Muscle layer of duodenum (tissue), 2 donors: ENCODE data around the gene PIGT.
A peak's percentile ranks its signal among the peaks of the same experiment; 100 is the strongest.

Source experiments
- H3K27ac ChIP-seq: one replicate; pipeline ENCODE4 v1.7.0; 2013; ENCODE audit warnings: mild to moderate bottlenecking, low read length
- H3K27me3 ChIP-seq: one replicate; pipeline ENCODE4 v1.7.0; 2013; ENCODE audit warnings: low read depth, mild to moderate bottlenecking, control low read depth, low read length
- H3K36me3 ChIP-seq, 2 donors: one replicate each; pipeline ENCODE4 v1.7.0; 2013; ENCODE audit warnings: low read length in 2 of 2, control low read depth in 1 of 2, mild to moderate bottlenecking in 1 of 2; ENCODE audit not compliant: insufficient read depth in 2 of 2, control insufficient read depth in 1 of 2
- H3K4me1 ChIP-seq, 2 donors: one replicate each; pipeline ENCODE4 v1.7.0; 2013; ENCODE audit warnings: low read length in 2 of 2, mild to moderate bottlenecking in 2 of 2, control low read depth in 1 of 2, moderate library complexity in 1 of 2; ENCODE audit not compliant: insufficient read depth in 2 of 2, control insufficient read depth in 1 of 2
- H3K4me3 ChIP-seq, 2 donors: one replicate each; pipeline ENCODE4 v1.7.0; 2013; ENCODE audit warnings: low read length in 2 of 2, low read depth in 1 of 2, mild to moderate bottlenecking in 1 of 2
- H3K9me3 ChIP-seq, 2 donors: one replicate each; pipeline ENCODE4 v1.7.0; 2013; ENCODE audit warnings: low read length in 2 of 2, control low read depth in 1 of 2, mild to moderate bottlenecking in 1 of 2; ENCODE audit not compliant: control insufficient read depth in 1 of 2
- donor health status: healthy.

Gene PIGT

GRCh38 chr20:45433316-45433715 lies 17.4 kb downstream of the PIGT start:
- H3K4me3 ChIP-seq: no peak overlapping the region
- H3K36me3 ChIP-seq: no peaks in the 10 kb centered on the region
- no peak overlapping the region for H3K27ac ChIP-seq
- no peaks in the 10 kb centered on the region for H3K9me3 ChIP-seq
- H3K4me1 ChIP-seq: peaks cover 0 to 3% of the 10 kb centered on the region in 2 donors
- H3K27me3 ChIP-seq: no peaks in the 10 kb centered on the region

- Histone ChIP-seq H3K4me1 (peaks cover 0 to 3% of the 10 kb centered on the region in 2 donors), H3K27me3 (no peaks in the 10 kb centered on the region), H3K9me3 (no peaks in the 10 kb centered on the region), H3K36me3 (no peaks in the 10 kb centered on the region), H3K4me3 (no peak overlapping the region), H3K27ac (no peak overlapping the region)
Observed at GRCh38 chr20:45433976-45434375, 18.0 kb downstream of the PIGT start.

- no peaks in the 10 kb centered on the region for H3K9me3 ChIP-seq
- no peaks in the 10 kb centered on the region for H3K27me3 ChIP-seq
- H3K4me3 ChIP-seq: peak overlapping the region; percentile 63 to 77
- H3K27ac ChIP-seq: peak overlapping the region; percentile 13
- no peaks in the 10 kb centered on the region for H3K36me3 ChIP-seq
- peaks cover 0 to 3% of the 10 kb centered on the region in 2 donors for H3K4me1 ChIP-seq
Observed at GRCh38 chr20:45436732-45437485, 21.0 kb downstream of the PIGT start.

- Histone ChIP-seq H3K4me1 (peaks cover 0 to 3% of the 10 kb centered on the region in 2 donors), H3K36me3 (no peaks in the 10 kb centered on the region), H3K27ac (no peak overlapping the region)
Observed at GRCh38 chr20:45440424-45440823, 24.5 kb downstream of the PIGT start.

GRCh38 chr20:45440891-45441685 lies 25.1 kb downstream of the PIGT start:
- H3K36me3 ChIP-seq: no peaks in the 10 kb centered on the region
- no peak overlapping the region for H3K27ac ChIP-seq

More at GRCh38 chr20:45440424-45440823, 24.5 kb downstream of the PIGT start:
- Histone ChIP-seq H3K4me3 (no peak overlapping the region), H3K27me3 (no peaks in the 10 kb centered on the region), H3K9me3 (no peaks in the 10 kb centered on the region)

GRCh38 chr20:45441746-45442145 lies 25.8 kb downstream of the PIGT start:
- Histone ChIP-seq H3K36me3 (no peaks in the 10 kb centered on the region), H3K4me3 (no peak overlapping the region), H3K4me1 (no peaks in the 10 kb centered on the region), H3K27me3 (no peaks in the 10 kb centered on the region), H3K27ac (no peak overlapping the region), H3K9me3 (no peaks in the 10 kb centered on the region)

More at GRCh38 chr20:45440891-45441685, 25.1 kb downstream of the PIGT start:
- Histone ChIP-seq H3K4me3 (no peak overlapping the region), H3K9me3 (no peaks in the 10 kb centered on the region), H3K27me3 (no peaks in the 10 kb centered on the region), H3K4me1 (peaks cover 0 to 3% of the 10 kb centered on the region in 2 donors)

- H3K27ac ChIP-seq: no peak overlapping the region
- H3K36me3 ChIP-seq: no peaks in the 10 kb centered on the region
- no peaks in the 10 kb centered on the region for H3K4me1 ChIP-seq
- no peak overlapping the region for H3K4me3 ChIP-seq
- H3K9me3 ChIP-seq: no peaks in the 10 kb centered on the region
- no peaks in the 10 kb centered on the region for H3K27me3 ChIP-seq
Observed at GRCh38 chr20:45444050-45444449, 28.1 kb downstream of the PIGT start.

GRCh38 chr20:45445805-45446562 lies 30.0 kb downstream of the PIGT start:
- Histone ChIP-seq H3K4me3 (peak overlapping the region; percentile 26), H3K36me3 (no peaks in the 10 kb centered on the region), H3K9me3 (no peaks in the 10 kb centered on the region), H3K27me3 (no peaks in the 10 kb centered on the region), H3K4me1 (peaks cover 0 to 7% of the 10 kb centered on the region in 2 donors), H3K27ac (no peak overlapping the region)

- Histone ChIP-seq H3K27ac (peak overlapping the region; percentile 81), H3K4me1 (peaks cover 0 to 7% of the 10 kb centered on the region in 2 donors), H3K4me3 (peak overlapping the region; percentile 1 to 21), H3K9me3 (no peaks in the 10 kb centered on the region), H3K27me3 (no peaks in the 10 kb centered on the region), H3K36me3 (no peaks in the 10 kb centered on the region)
Observed at GRCh38 chr20:45448270-45448669, 32.3 kb downstream of the PIGT start.

- H3K4me3 ChIP-seq: no peak overlapping the region
- H3K36me3 ChIP-seq: no peaks in the 10 kb centered on the region
- no peaks in the 10 kb centered on the region for H3K9me3 ChIP-seq
- H3K4me1 ChIP-seq: peaks cover 0 to 7% of the 10 kb centered on the region in 2 donors
- H3K27me3 ChIP-seq: no peaks in the 10 kb centered on the region
- peak overlapping the region; percentile 81 for H3K27ac ChIP-seq
Observed at GRCh38 chr20:45449528-45449927, 33.6 kb downstream of the PIGT start.
